CD4-positive, alpha-beta memory T cell (primary cell): ENCODE data around the gene YWHAG. TPM values are rescaled to one million over a fixed set of nuclear protein-coding genes. Genes with fewer than 3 reads are reported as not detected.
A peak's percentile ranks its signal among the peaks of the same experiment; 100 is the strongest.
"Not testable (repeated sequence)": the region's sequence is repeated elsewhere in the genome, so short reads cannot be mapped to it uniquely, and the experiment has no call there.

Experiments
- CTCF ChIA-PET: fragments of 350-600 bp; sonication (Branson Sonifier 250); formaldehyde crosslinking; loops from one replicate; lab custom pipeline; 2021; ENCODE audit warnings: inconsistent platforms; ENCODE audit not compliant: partially characterized antibody; lab: Charles Lee
- POLR2A ChIA-PET: fragments of 350-600 bp; sonication (Branson Sonifier 250); formaldehyde crosslinking; loops from one replicate; lab custom pipeline; 2021; ENCODE audit not compliant: partially characterized antibody; lab: Charles Lee
- DNase-seq, 5 donors: peaks; one replicate each; pipeline versions ENCODE4 v3.0.0 to v3.0.0-alpha.2; 2020 to 2022; ENCODE audit warnings: mixed read lengths in 1 of 5
- H3K27ac ChIP-seq: one replicate; pipeline ENCODE4 v1.7.0; 2013; ENCODE audit warnings: low read depth, low read length
- H3K27me3 ChIP-seq: 2 replicates; pipeline ENCODE4 v1.7.0; 2013; ENCODE audit warnings: mild to moderate bottlenecking, low read length, moderate library complexity; ENCODE audit not compliant: insufficient read depth
- H3K36me3 ChIP-seq: 2 replicates; pipeline ENCODE4 v1.7.0; 2013; ENCODE audit warnings: mild to moderate bottlenecking, low read length, moderate library complexity; ENCODE audit not compliant: insufficient read depth
- H3K4me1 ChIP-seq: 2 replicates; pipeline ENCODE4 v1.7.0; 2013; ENCODE audit warnings: mild to moderate bottlenecking, low read length, moderate library complexity; ENCODE audit not compliant: insufficient read depth
- H3K4me3 ChIP-seq, 2 donors: one replicate each; pipeline ENCODE4 v1.7.0; 2013; ENCODE audit warnings: low read length in 2 of 2, mild to moderate bottlenecking in 1 of 2
- H3K9me3 ChIP-seq, 2 donors: one replicate each; pipeline ENCODE4 v1.7.0; 2013; ENCODE audit warnings: low read length in 2 of 2, control low read depth in 1 of 2; ENCODE audit not compliant: control insufficient read depth in 1 of 2
- H3K27ac Mint-ChIP-seq, 7 donors: one replicate each; pipeline ENCODE4 v1.8.0; 2020 to 2021; ENCODE audit warnings: mixed read lengths in 7 of 7, mild to moderate bottlenecking in 6 of 7, inconsistent platforms in 3 of 7, moderate library complexity in 3 of 7
- H3K27me3 Mint-ChIP-seq, 2 donors: one replicate each; pipeline ENCODE4 v1.8.0; 2020 to 2021; ENCODE audit warnings: mixed read lengths in 2 of 2
- H3K36me3 Mint-ChIP-seq, 2 donors: one replicate each; pipeline ENCODE4 v1.8.0; 2020 to 2021; ENCODE audit warnings: mixed read lengths in 2 of 2, inconsistent platforms in 1 of 2, mild to moderate bottlenecking in 1 of 2
- H3K4me1 Mint-ChIP-seq, 4 donors: one replicate each; pipeline ENCODE4 v1.8.0; 2020 to 2021; ENCODE audit warnings: mixed read lengths in 4 of 4, mild to moderate bottlenecking in 1 of 4
- H3K4me3 Mint-ChIP-seq, 8 donors: one replicate each; pipeline ENCODE4 v1.8.0; 2020 to 2021; ENCODE audit warnings: mixed read lengths in 8 of 8, mild to moderate bottlenecking in 7 of 8, moderate library complexity in 6 of 8, inconsistent platforms in 3 of 8
- H3K9me3 Mint-ChIP-seq, 8 donors: one replicate each; pipeline ENCODE4 v1.8.0; 2020 to 2021; ENCODE audit warnings: mixed read lengths in 8 of 8, mild to moderate bottlenecking in 5 of 8, inconsistent platforms in 3 of 8, moderate library complexity in 1 of 8
- intact Hi-C: fragments of 100-400 bp; cut with micrococcal nuclease; formaldehyde crosslinking; loops from one replicate; pipeline ENCODE4 v1.15.1; 2023
- polyA plus RNA-seq, 2 donors: library from polyadenylated mRNA; unstranded; fragments of 300-500 nt; fragmentation: Illumina TruSeq; gene quantifications; one replicate each; pipeline ENCODE4 v1.2.3, GENCODE V29; 2021
- total RNA-seq, 2 experiments: library from RNA; stranded (reverse); gene quantifications; one replicate each; pipeline ENCODE4 v1.2.3, GENCODE V29; 2021

YWHAG gene
- total and polyA plus RNA-seq, 4 experiments from 2014 or later, result 0.94 to 54.3 (median 27.0) TPM

DNA sequence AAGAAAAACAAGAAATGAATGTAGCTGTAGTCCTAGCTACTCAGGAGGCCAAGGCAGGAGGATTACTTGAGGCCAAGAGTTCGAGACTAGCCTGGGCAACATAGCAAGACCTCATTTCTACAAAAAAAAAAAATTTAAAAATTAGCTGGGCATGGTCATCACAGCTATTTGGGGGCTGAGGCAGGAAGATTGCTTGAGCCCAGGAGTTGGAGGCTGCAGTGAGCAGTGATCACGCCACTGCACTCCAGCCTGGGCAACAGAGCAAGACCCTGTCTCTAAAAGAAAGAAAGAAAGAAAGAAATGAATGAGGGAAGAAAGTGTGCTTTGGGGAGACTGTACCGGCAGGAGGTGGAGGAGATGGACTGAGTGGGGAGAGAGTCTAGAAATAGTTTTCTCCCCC, 5.0 kb upstream of the YWHAG start:
- peak overlapping the region in 1 of 7 donors; percentile 77 for H3K27ac Mint-ChIP-seq
- peaks cover 9 to 21% (median 16%) of the 10 kb centered on the region in 4 donors for H3K4me1 Mint-ChIP-seq
- H3K4me3 ChIP-seq, H3K27ac ChIP-seq, H3K27me3 ChIP-seq, H3K9me3 ChIP-seq, DNase-seq, H3K27me3 Mint-ChIP-seq, H3K9me3 Mint-ChIP-seq, H3K36me3 ChIP-seq, POLR2A ChIA-PET, H3K36me3 Mint-ChIP-seq, intact Hi-C loops: not testable (repeated sequence)
- peaks cover 14% of the 10 kb centered on the region for H3K4me1 ChIP-seq
- CTCF ChIA-PET, result interaction anchor here (1.7 kb wide), 1 partner anchor 45 kb away, joined by 5 read pairs; no protein-coding TSS in a partner anchor
- peak overlapping the region in 1 of 8 donors; percentile 15 for H3K4me3 Mint-ChIP-seq

DNA sequence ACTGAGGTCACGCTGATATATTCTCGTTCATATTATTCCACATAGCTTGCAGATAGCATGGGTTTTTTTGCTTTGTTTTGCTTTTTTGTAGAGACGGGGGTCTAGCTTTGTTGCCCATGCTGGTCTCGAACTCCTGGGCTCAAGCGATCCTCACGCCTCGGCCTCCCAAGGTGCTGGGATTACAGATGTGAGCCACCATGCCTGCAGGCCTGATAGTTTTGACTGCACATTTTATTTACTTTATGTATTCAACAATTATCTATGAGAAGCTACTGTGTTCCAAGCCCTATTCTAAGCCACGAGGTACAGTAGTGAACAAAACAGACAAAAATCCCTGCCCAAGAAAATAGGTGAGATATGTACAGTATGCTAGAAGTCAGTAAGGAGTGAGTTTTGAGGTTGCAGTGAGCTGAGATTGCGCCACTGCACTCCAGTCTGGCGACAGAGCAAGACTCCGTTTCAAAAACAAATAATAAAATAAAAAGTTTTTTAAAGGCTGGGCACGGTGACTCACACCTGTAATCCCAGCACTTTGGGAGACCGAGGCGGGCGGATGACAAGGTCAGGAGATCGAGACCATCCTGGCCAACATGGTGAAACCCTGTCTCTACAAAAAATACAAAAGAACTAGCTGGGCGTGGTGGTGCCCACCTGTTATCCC, 1.3 kb upstream of the YWHAG start:
- CTCF ChIA-PET, result interaction anchor here (0.6 to 5.5 kb wide), 12 partner anchors 10 to 1388 kb away, joined by 3 to 40 read pairs (median 6); no protein-coding TSS in a partner anchor
- no peaks in the 10 kb centered on the region for H3K9me3 Mint-ChIP-seq
- peaks cover 27 to 48% (median 38%) of the 10 kb centered on the region in 4 donors for H3K4me1 Mint-ChIP-seq
- Histone ChIP-seq H3K4me1 (peaks cover 41% of the 10 kb centered on the region), H3K9me3 (no peaks in the 10 kb centered on the region), H3K4me3 (peak overlapping the region; percentile 14 to 51), H3K27ac (no peak overlapping the region), H3K27me3 (no peaks in the 10 kb centered on the region), H3K36me3 (no peaks in the 10 kb centered on the region)
- peaks cover 10 to 25% of the 10 kb centered on the region in 2 donors for H3K36me3 Mint-ChIP-seq
- DNase-seq, result no peak
- peak overlapping the region; percentile 87 to 98 (median 96) for H3K27ac Mint-ChIP-seq
- peak overlapping the region; percentile 86 to 99 (median 92) for H3K4me3 Mint-ChIP-seq
- H3K27me3 Mint-ChIP-seq, result no peaks in the 10 kb centered on the region
- intact Hi-C loops, result loop anchor here (1.0 to 2.0 kb wide), 10 partner anchors 33 to 482 kb away; partner anchors contain the start of genes HSPB1 and POR
- POLR2A ChIA-PET, result interaction anchor here (0.9 to 6.7 kb wide), 5 partner anchors 33 to 193 kb away, joined by 4 to 128 read pairs (median 11); no protein-coding TSS in a partner anchor

DNA sequence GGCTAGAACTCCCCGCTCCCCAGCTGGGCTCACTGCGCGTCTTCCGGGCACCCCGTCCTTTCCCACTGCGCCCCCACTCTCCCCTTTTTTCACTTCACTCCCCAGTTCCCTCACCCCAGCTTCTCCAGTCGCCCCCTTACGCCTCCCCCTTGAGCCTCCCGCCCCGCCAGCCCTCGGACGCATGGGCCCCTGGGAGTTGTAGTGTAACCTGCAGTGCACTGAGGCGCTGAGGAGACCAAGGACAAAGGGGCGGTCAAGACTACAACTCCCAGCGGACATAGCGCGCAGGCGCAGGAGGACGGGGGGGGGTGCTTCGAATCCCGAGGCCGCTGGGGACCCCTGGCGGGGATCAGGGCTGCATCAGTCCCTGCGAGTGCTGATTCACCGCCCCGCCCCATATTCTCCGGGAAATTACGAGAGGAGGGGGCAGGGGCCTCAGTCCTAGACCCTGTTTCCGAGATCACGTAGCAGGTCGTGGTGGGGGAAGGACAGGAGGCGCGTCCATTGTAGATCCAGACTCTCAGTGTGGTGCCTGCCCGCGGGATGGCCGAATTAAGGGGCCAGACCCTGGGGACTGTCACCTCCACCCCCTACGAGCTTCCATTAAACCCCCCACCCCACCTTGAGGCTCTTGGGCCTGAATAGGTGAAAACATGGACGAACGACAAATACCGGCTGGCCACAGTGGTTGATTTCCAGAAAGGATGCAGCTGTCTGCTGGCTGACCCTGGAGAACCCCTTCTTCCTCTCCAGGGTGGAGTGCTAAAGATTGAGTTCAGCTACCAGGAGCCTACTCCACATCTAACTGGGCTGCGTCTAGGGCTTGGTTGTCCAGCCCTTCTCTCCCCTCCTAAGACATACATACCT, 553 bp upstream of the YWHAG start:
- peak; percentile 95 to 97 (median 96) for DNase-seq
- no peaks in the 10 kb centered on the region for H3K9me3 ChIP-seq
- peak overlapping the region; percentile 86 to 99 (median 92) for H3K4me3 Mint-ChIP-seq
- intact Hi-C loops, result loop anchor here (1.0 to 2.0 kb wide), 10 partner anchors 34 to 481 kb away; partner anchors contain the start of genes HSPB1 and POR
- H3K36me3 Mint-ChIP-seq, result peaks cover 17 to 30% of the 10 kb centered on the region in 2 donors
- peak overlapping the region; percentile 14 to 51 for H3K4me3 ChIP-seq
- H3K4me1 ChIP-seq, result peaks cover 43% of the 10 kb centered on the region
- CTCF ChIA-PET, result interaction anchor here (0.6 to 5.5 kb wide), 14 partner anchors 9 to 182 kb away, joined by 3 to 40 read pairs (median 5); no protein-coding TSS in a partner anchor
- no peaks in the 10 kb centered on the region for H3K36me3 ChIP-seq
- H3K27ac ChIP-seq, result peak overlapping the region; percentile 94
- peak overlapping the region; percentile 91 to 98 (median 97) for H3K27ac Mint-ChIP-seq
- POLR2A ChIA-PET, result interaction anchor here (0.8 to 6.7 kb wide), 13 partner anchors 10 to 311 kb away, joined by 3 to 128 read pairs (median 6); partner anchors contain the start of genes HSPB1, MDH2 and STYXL1
- no peaks in the 10 kb centered on the region for H3K9me3 Mint-ChIP-seq
- H3K27me3 ChIP-seq, result no peaks in the 10 kb centered on the region
- H3K4me1 Mint-ChIP-seq, result peaks cover 29 to 51% (median 39%) of the 10 kb centered on the region in 4 donors
- no peaks in the 10 kb centered on the region for H3K27me3 Mint-ChIP-seq

DNA sequence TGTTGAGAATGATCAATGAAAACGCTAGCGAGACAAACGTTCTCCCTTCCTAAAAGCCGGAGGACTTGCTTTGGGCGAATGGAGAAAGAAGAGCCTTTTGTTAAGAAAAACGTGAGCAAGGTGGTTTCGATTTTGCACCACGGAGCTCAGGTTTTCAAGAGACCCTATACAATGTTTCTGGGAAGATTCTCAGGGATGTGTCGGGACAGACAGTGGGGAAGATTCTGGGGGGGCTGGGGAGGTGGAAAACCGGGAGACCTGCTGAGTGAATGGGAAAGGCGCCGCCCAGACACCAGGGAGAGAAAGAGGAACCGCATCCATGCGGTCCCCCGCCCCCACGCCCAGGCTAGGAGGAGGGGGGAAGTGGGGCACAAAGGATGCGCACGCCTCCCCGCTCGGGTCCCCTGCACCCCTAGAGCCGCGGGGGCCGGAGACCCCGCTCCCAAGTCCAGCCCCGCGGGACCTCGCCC, 745 bp downstream of the YWHAG start:
- intact Hi-C loops, result loop anchor here (1.0 to 2.0 kb wide), 3 partner anchors 12 to 443 kb away; partner anchors contain the start of genes HSPB1 and POR
- peak in 4 of 5 donors; percentile 32 to 55 (median 48) for DNase-seq
- Histone ChIP-seq H3K9me3 (no peaks in the 10 kb centered on the region), H3K4me1 (peaks cover 49% of the 10 kb centered on the region), H3K27me3 (no peaks in the 10 kb centered on the region), H3K4me3 (peak overlapping the region; percentile 51 to 80), H3K36me3 (no peaks in the 10 kb centered on the region), H3K27ac (peak overlapping the region; percentile 94)
- no peaks in the 10 kb centered on the region for H3K27me3 Mint-ChIP-seq
- ChIA-PET CTCF (interaction anchor here (0.7 to 5.5 kb wide), 2 partner anchors 40 to 181 kb away, joined by 3 to 40 read pairs; no protein-coding TSS in a partner anchor), POLR2A (interaction anchor here (0.6 to 6.7 kb wide), 16 partner anchors 8 to 310 kb away, joined by 3 to 128 read pairs (median 6); partner anchors contain the start of genes HSPB1, MDH2 and STYXL1)
- peaks cover 17 to 30% of the 10 kb centered on the region in 2 donors for H3K36me3 Mint-ChIP-seq
- no peaks in the 10 kb centered on the region for H3K9me3 Mint-ChIP-seq
- peaks cover 27 to 49% (median 38%) of the 10 kb centered on the region in 4 donors for H3K4me1 Mint-ChIP-seq
- H3K4me3 Mint-ChIP-seq, result peak overlapping the region; percentile 93 to 99 (median 96)
- H3K27ac Mint-ChIP-seq, result peak overlapping the region; percentile 91 to 100 (median 97)

DNA sequence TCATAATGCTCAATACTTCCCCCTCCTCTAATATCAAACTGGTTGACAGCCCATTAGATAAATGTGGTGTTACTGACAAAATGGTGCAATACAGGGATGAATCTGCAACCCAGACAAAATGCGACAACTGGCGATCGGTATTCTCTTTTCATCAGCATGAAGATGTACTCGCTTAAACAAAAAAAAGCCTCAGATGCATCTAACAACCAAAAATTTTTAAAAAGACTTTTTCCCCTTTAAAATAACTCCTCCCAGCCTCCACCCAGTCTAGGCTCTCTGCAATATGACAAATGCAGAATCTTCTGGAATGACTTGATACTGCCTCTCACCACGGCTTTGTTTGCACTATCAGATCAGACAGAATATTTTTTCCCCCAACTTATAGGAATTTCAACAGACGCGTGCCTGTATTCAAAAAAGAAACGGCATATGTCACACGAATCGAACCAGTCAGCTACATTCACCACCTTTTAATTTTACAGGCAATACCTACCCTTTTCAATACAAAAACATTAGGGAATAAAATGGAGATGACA, 1.2 kb downstream of the YWHAG start:
- intact Hi-C loops, result loop anchor here (1.0 to 2.0 kb wide), 3 partner anchors 11 to 443 kb away; partner anchors contain the start of genes HSPB1 and POR
- H3K27ac ChIP-seq, result peak overlapping the region; percentile 94
- no peaks in the 10 kb centered on the region for H3K9me3 Mint-ChIP-seq
- DNase-seq, result peak in 1 of 5 donors; percentile 5
- H3K27me3 ChIP-seq, result no peaks in the 10 kb centered on the region
- H3K4me3 ChIP-seq, result peak overlapping the region; percentile 51 to 80
- no peaks in the 10 kb centered on the region for H3K36me3 ChIP-seq
- H3K4me1 Mint-ChIP-seq, result peaks cover 30 to 53% (median 41%) of the 10 kb centered on the region in 4 donors
- peaks cover 54% of the 10 kb centered on the region for H3K4me1 ChIP-seq
- H3K27me3 Mint-ChIP-seq, result no peaks in the 10 kb centered on the region
- H3K9me3 ChIP-seq, result no peaks in the 10 kb centered on the region
- ChIA-PET POLR2A (interaction anchor here (0.6 to 6.7 kb wide), 8 partner anchors 16 to 67 kb away, joined by 3 to 128 read pairs (median 4); no protein-coding TSS in a partner anchor), CTCF (interaction anchor here (0.7 to 5.5 kb wide), 2 partner anchors 40 to 180 kb away, joined by 3 to 40 read pairs; no protein-coding TSS in a partner anchor)
- H3K4me3 Mint-ChIP-seq, result peak overlapping the region; percentile 93 to 99 (median 96)
- peaks cover 17 to 30% of the 10 kb centered on the region in 2 donors for H3K36me3 Mint-ChIP-seq
- peak overlapping the region; percentile 91 to 100 (median 97) for H3K27ac Mint-ChIP-seq

DNA sequence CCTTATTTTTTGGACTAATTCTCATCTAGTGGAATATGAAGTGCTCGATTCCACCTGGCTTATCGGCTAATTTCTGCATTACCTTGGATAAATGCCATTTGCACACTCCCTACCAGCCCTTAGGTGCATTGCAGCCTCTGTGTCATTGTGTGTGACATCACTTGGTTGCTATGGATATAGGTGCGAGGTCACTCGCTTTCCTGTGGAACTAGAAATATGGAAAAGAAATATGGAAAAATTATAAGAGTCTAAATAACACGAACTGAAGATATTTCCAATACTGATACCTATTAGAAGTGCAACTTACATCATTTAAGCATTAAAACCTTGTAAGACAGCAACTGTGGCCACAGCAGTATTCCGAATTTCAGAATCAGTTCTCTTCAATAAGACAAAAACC, 2.0 kb downstream of the YWHAG start:
- Mint-ChIP-seq H3K27ac (peak overlapping the region in 5 of 7 donors; percentile 70 to 100 (median 93)), H3K4me3 (peak overlapping the region; percentile 93 to 99 (median 96)), H3K36me3 (peaks cover 17 to 34% of the 10 kb centered on the region in 2 donors), H3K9me3 (no peaks in the 10 kb centered on the region), H3K4me1 (peaks cover 35 to 60% (median 48%) of the 10 kb centered on the region in 4 donors), H3K27me3 (no peaks in the 10 kb centered on the region)
- CTCF ChIA-PET, result interaction anchor here (5.5 kb wide), 1 partner anchor 39 kb away, joined by 40 read pairs; no protein-coding TSS in a partner anchor
- peak overlapping the region; percentile 94 for H3K27ac ChIP-seq
- no peaks in the 10 kb centered on the region for H3K9me3 ChIP-seq
- POLR2A ChIA-PET, result interaction anchor here (1.2 to 6.7 kb wide), 2 partner anchors 30 to 38 kb away, joined by 3 to 128 read pairs; no protein-coding TSS in a partner anchor
- H3K36me3 ChIP-seq, result no peaks in the 10 kb centered on the region
- no peak overlapping the region for H3K4me3 ChIP-seq
- no peak for DNase-seq
- no peaks in the 10 kb centered on the region for H3K27me3 ChIP-seq
- intact Hi-C loops, result no loop called here
- H3K4me1 ChIP-seq, result peaks cover 62% of the 10 kb centered on the region
